B cell (primary cell): ENCODE data around the gene PCNX4. TPM values are rescaled to one million over a fixed set of nuclear protein-coding genes. Genes with fewer than 3 reads are reported as not detected.
A peak's percentile ranks its signal among the peaks of the same experiment; 100 is the strongest.

Source experiments
- ATAC-seq: fragments of 200-7000 bp; cut with Tn5 transposase; one replicate; pipeline ENCODE4 v1.10.0; 2021; ENCODE audit warnings: low read depth, mild to moderate bottlenecking, moderate number of reproducible peaks, moderate library complexity
- CTCF ChIA-PET: fragments of 350-600 bp; sonication (Branson Sonifier 250); formaldehyde crosslinking; loops from one replicate; lab custom pipeline; 2021; ENCODE audit warnings: antibody characterized with exemption, inconsistent platforms; lab: Charles Lee
- POLR2A ChIA-PET: fragments of 350-600 bp; sonication (Branson Sonifier 250); formaldehyde crosslinking; loops from one replicate; lab custom pipeline; 2021; ENCODE audit warnings: antibody characterized with exemption; lab: Charles Lee
- DNase-seq: peaks from one replicate; pipeline ENCODE4 v3.0.0; 2013
- H2AFZ ChIP-seq: 2 replicates; pipeline ENCODE4 v1.6.1; 2012; ENCODE audit warnings: mild to moderate bottlenecking, low read depth, low read length; ENCODE audit not compliant: insufficient read depth, poor library complexity, severe bottlenecking
- H3K27ac ChIP-seq, 2 donors: 1 replicate in 1 of 2; 2 replicates in 1 of 2; pipeline ENCODE4 v1.5.1; 2012 to 2013; ENCODE audit warnings: low read length in 2 of 2, mild to moderate bottlenecking in 2 of 2, moderate library complexity in 1 of 2
- H3K27me3 ChIP-seq, 4 experiments: fragments of 200-600 bp in 1 of 4; sonication (generic) in 1 of 4; replicated peaks in 1 of 4; 1 replicate in 2 of 4; 2 replicates in 2 of 4; pipeline versions ENCODE4 v1.6.1 to v1.7.0; 2013 to 2016; ENCODE audit warnings: low read length in 3 of 4, mild to moderate bottlenecking in 2 of 4, mixed read lengths in 1 of 4, moderate library complexity in 1 of 4; ENCODE audit not compliant: insufficient read depth in 4 of 4, control insufficient read depth in 3 of 4; ENCODE audit errors: control extremely low read depth in 1 of 4
- H3K36me3 ChIP-seq, 2 experiments: replicated peaks in 1 of 2; 1 replicate in 1 of 2; 2 replicates in 1 of 2; pipeline versions ENCODE4 v1.6.1 to v1.7.1; 2013; ENCODE audit warnings: low read length in 1 of 2; ENCODE audit not compliant: insufficient read depth in 2 of 2, control insufficient read depth in 1 of 2; ENCODE audit errors: control extremely low read depth in 1 of 2, extremely low read depth in 1 of 2
- H3K4me1 ChIP-seq, 2 donors: fragments of 200-600 bp in 1 of 2; sonication (generic) in 1 of 2; 1 replicate in 1 of 2; 2 replicates in 1 of 2; pipeline versions ENCODE4 v1.5.1 to v1.6.1; 2013 to 2017; ENCODE audit warnings: low read length in 2 of 2; ENCODE audit not compliant: control insufficient read depth in 2 of 2, insufficient read depth in 2 of 2
- H3K4me2 ChIP-seq: replicated peaks from 2 replicates; pipeline ENCODE3; 2012; ENCODE audit warnings: mild to moderate bottlenecking, low read depth, low read length; ENCODE audit not compliant: poor library complexity, severe bottlenecking
- H3K4me3 ChIP-seq, 5 experiments: fragments of 200-600 bp in 1 of 5; sonication (generic) in 1 of 5; 1 replicate in 3 of 5; 2 replicates in 2 of 5; pipeline versions ENCODE4 v1.5.1 to v1.7.0; 2011 to 2016; ENCODE audit warnings: low read length in 4 of 5, mild to moderate bottlenecking in 4 of 5, low read depth in 2 of 5, control low read depth in 1 of 5, moderate library complexity in 1 of 5; ENCODE audit not compliant: insufficient read depth in 1 of 5; ENCODE audit errors: control extremely low read depth in 1 of 5, extremely low read depth in 1 of 5
- H3K79me2 ChIP-seq: fragments of 200-600 bp; sonication (generic); one replicate; pipeline ENCODE4 v1.6.0; 2016; ENCODE audit warnings: low read length; ENCODE audit not compliant: control insufficient read depth, insufficient read depth
- H3K9ac ChIP-seq: fragments of 200-600 bp; sonication (generic); 2 replicates; pipeline ENCODE4 v1.6.1; 2017; ENCODE audit warnings: mild to moderate bottlenecking, low read length, moderate library complexity
- H3K9me3 ChIP-seq, 3 donors: one replicate each; pipeline versions ENCODE4 v1.6.1 to v1.7.1; 2013; ENCODE audit warnings: low read length in 2 of 3; ENCODE audit not compliant: control insufficient read depth in 2 of 3, insufficient read depth in 1 of 3; ENCODE audit errors: control extremely low read depth in 1 of 3
- H4K20me1 ChIP-seq: 2 replicates; pipeline ENCODE4 v1.6.0; 2012; ENCODE audit warnings: mild to moderate bottlenecking, low read length; ENCODE audit not compliant: insufficient read depth, control insufficient read depth, poor library complexity, severe bottlenecking
- H3K27ac Mint-ChIP-seq: one replicate; pipeline ENCODE4 v1.8.0; 2021; ENCODE audit warnings: mixed read lengths
- H3K27me3 Mint-ChIP-seq: one replicate; pipeline ENCODE4 v1.8.0; 2021; ENCODE audit warnings: mixed read lengths
- H3K4me1 Mint-ChIP-seq: one replicate; pipeline ENCODE4 v1.8.0; 2021; ENCODE audit warnings: mixed read lengths
- H3K4me3 Mint-ChIP-seq: one replicate; pipeline ENCODE4 v1.8.0; 2021; ENCODE audit warnings: mixed read lengths
- H3K9me3 Mint-ChIP-seq: one replicate; pipeline ENCODE4 v1.8.0; 2022; ENCODE audit warnings: mixed read lengths; ENCODE audit not compliant: insufficient read depth
- CTCF ChIP-seq: fragments of 200-600 bp; IDR thresholded peaks from one replicate; pipeline ENCODE4 v1.8.0; 2022; ENCODE audit warnings: antibody characterized with exemption, mild to moderate bottlenecking
- EZH2 ChIP-seq: IDR thresholded peaks from 2 replicates; pipeline ENCODE4 v1.6.1; 2012; ENCODE audit warnings: borderline replicate concordance, low read depth, mild to moderate bottlenecking, moderate library complexity, low read length; ENCODE audit not compliant: insufficient read depth, poor library complexity, severe bottlenecking
- WGBS: methylation state at CpG from one replicate; pipeline ENCODE4 v1.1.5; 2013; ENCODE audit warnings: missing lambda C conversion rate; ENCODE audit not compliant: insufficient coverage; 5-methylcytosine and 5-hydroxymethylcytosine counted together
- intact Hi-C: fragments of 100-400 bp; cut with micrococcal nuclease; formaldehyde crosslinking; loops from one replicate; pipeline ENCODE4 v1.10.0; 2022
- polyA plus RNA-seq: library from polyadenylated mRNA; depleted of rRNA; stranded (reverse); fragments of >200 nt; gene quantifications from 2 replicates; pipeline ENCODE4 v1.2.3, GENCODE V29; 2012
- total RNA-seq, 2 donors: library from RNA; stranded (reverse); fragments of 120-200 nt in 1 of 2; gene quantifications; 1 replicate in 1 of 2; 2 replicates in 1 of 2; pipeline versions ENCODE4 v1.2.3 to v1.2.4, GENCODE V29; 2013 to 2022

Gene PCNX4
- total and polyA plus RNA-seq, 2 donors (not counting 1 experiment from before 2014, with no cell fraction given): 17.8 to 53.4 TPM

GRCh38 chr14:60212503-60213371 lies 121.0 kb downstream of the PCNX4 start:
- intact Hi-C loops: no loop called here
- peak; percentile 58 for ATAC-seq
- no peak for TF ChIP-seq EZH2
- TF ChIP-seq CTCF: no peak
- no peaks in the 10 kb centered on the region for H3K9me3 ChIP-seq
- WGBS: 80% methylated on average over 1 of the region's 5 CpGs
- H3K4me1 ChIP-seq: no peaks in the 10 kb centered on the region
- H3K4me2 ChIP-seq: no peak overlapping the region
- H3K27ac Mint-ChIP-seq: no peak overlapping the region
- no peak overlapping the region for H3K9ac ChIP-seq
- ChIA-PET CTCF (no interaction called here), POLR2A (no interaction called here)
- no peak overlapping the region for H3K4me3 ChIP-seq
- peaks cover 0 to 4% (median 0%) of the 10 kb centered on the region in 4 experiments for H3K27me3 ChIP-seq
- DNase-seq: peak; percentile 49
- H3K27ac ChIP-seq: no peak overlapping the region
- H3K9me3 Mint-ChIP-seq: peaks cover 1% of the 10 kb centered on the region
- no peaks in the 10 kb centered on the region for H3K36me3 ChIP-seq
- H3K4me3 Mint-ChIP-seq: peak overlapping the region; percentile 11
- no peaks in the 10 kb centered on the region for H3K79me2 ChIP-seq
- peaks cover 5% of the 10 kb centered on the region for H3K27me3 Mint-ChIP-seq
- H3K4me1 Mint-ChIP-seq: peaks cover 8% of the 10 kb centered on the region
- no peaks in the 10 kb centered on the region for H4K20me1 ChIP-seq
- no peak overlapping the region for H2AFZ ChIP-seq

- Histone ChIP-seq H2AFZ (no peak overlapping the region), H3K79me2 (no peaks in the 10 kb centered on the region), H3K9ac (no peak overlapping the region), H3K27ac (no peak overlapping the region), H4K20me1 (no peaks in the 10 kb centered on the region), H3K9me3 (no peaks in the 10 kb centered on the region), H3K27me3 (peaks cover 0 to 4% (median 0%) of the 10 kb centered on the region in 4 experiments), H3K4me1 (no peaks in the 10 kb centered on the region), H3K4me3 (no peak overlapping the region), H3K4me2 (no peak overlapping the region), H3K36me3 (no peaks in the 10 kb centered on the region)
- DNase-seq (no peak), ATAC-seq (no peak)
- peaks cover 4% of the 10 kb centered on the region for H3K27me3 Mint-ChIP-seq
- POLR2A ChIA-PET: no interaction called here
- no peak overlapping the region for H3K27ac Mint-ChIP-seq
- no peak for TF ChIP-seq EZH2
- TF ChIP-seq CTCF: no peak
- peaks cover 1% of the 10 kb centered on the region for H3K9me3 Mint-ChIP-seq
- 95% methylated on average over 2 of the region's 3 CpGs for WGBS
- peaks cover 8% of the 10 kb centered on the region for H3K4me1 Mint-ChIP-seq
- CTCF ChIA-PET: no interaction called here
- H3K4me3 Mint-ChIP-seq: no peak overlapping the region
- intact Hi-C loops: no loop called here
Measured at GRCh38 chr14:60214003-60214402, 122.3 kb downstream of the PCNX4 start.
